ENCODE results near the gene C2orf69. TPM values are rescaled to one million over a fixed set of nuclear protein-coding genes. Genes with fewer than 3 reads are reported as not detected.

The C2orf69 gene
- total and polyA plus RNA-seq, 3 donors from 2014 or later, result 16.8 to 21.7 (median 19.8) TPM

DNA sequence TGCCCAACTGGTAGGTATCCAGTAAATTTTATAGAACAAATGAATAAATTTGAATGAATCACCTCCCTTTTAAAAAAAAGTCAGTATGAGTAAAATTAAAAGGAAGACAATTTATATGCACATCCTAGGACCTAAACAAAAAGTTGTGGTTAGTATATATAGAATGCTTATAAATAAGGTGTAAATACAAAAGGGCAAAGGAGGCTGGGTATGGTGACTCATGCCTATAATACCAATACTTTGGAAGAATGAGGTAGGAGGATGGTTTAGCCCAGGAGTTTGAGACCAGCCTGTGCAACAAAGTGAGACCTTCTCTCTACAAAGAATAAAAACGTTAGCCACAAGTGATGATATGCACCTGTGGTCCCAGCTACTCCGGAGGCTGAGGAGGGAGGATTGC, 12.8 kb downstream of the C2orf69 start:
- no peak for DNase-seq
- Histone ChIP-seq H3K9me3 (no peaks in the 10 kb centered on the region), H3K27ac (no peak overlapping the region), H3K4me1 (no peaks in the 10 kb centered on the region), H3K27me3 (no peaks in the 10 kb centered on the region), H3K4me3 (no peak overlapping the region), H3K36me3 (ENCODE audit: low read depth, missing control alignments) (no peaks in the 10 kb centered on the region)
- 29 to 32% methylated on average over 2 of the region's 2 CpGs for WGBS, 2 donors
- intact Hi-C loops (cut with DNase I; ENCODE audit: low total_unique reads), result no loop called here
- TF ChIP-seq, protein P1, sequence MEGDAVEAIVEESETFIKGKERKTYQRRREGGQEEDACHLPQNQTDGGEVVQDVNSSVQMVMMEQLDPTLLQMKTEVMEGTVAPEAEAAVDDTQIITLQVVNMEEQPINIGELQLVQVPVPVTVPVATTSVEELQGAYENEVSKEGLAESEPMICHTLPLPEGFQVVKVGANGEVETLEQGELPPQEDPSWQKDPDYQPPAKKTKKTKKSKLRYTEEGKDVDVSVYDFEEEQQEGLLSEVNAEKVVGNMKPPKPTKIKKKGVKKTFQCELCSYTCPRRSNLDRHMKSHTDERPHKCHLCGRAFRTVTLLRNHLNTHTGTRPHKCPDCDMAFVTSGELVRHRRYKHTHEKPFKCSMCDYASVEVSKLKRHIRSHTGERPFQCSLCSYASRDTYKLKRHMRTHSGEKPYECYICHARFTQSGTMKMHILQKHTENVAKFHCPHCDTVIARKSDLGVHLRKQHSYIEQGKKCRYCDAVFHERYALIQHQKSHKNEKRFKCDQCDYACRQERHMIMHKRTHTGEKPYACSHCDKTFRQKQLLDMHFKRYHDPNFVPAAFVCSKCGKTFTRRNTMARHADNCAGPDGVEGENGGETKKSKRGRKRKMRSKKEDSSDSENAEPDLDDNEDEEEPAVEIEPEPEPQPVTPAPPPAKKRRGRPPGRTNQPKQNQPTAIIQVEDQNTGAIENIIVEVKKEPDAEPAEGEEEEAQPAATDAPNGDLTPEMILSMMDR (IDR thresholded peaks at IDR 0.05), result no peak
- TF ChIP-seq POLR2A (IDR thresholded peaks at IDR 0.05), result no peak

GRCh38 chr2:199926806-199927205, 15.7 kb downstream of the C2orf69 start:
- TF ChIP-seq, protein P1 (IDR thresholded peaks at IDR 0.05), result no peak
- TF ChIP-seq POLR2A (IDR thresholded peaks at IDR 0.05), result no peak
- WGBS, 2 donors, result 50 to 53% methylated on average over 1 of the region's 1 CpG
- Histone ChIP-seq H3K36me3 (ENCODE audit: low read depth, missing control alignments) (no peaks in the 10 kb centered on the region), H3K27me3 (no peaks in the 10 kb centered on the region), H3K27ac (no peak overlapping the region), H3K4me3 (no peak overlapping the region), H3K4me1 (peaks cover 5% of the 10 kb centered on the region), H3K9me3 (no peaks in the 10 kb centered on the region)
- intact Hi-C loops (cut with DNase I; ENCODE audit: low total_unique reads), result no loop called here
- no peak for DNase-seq

DNA sequence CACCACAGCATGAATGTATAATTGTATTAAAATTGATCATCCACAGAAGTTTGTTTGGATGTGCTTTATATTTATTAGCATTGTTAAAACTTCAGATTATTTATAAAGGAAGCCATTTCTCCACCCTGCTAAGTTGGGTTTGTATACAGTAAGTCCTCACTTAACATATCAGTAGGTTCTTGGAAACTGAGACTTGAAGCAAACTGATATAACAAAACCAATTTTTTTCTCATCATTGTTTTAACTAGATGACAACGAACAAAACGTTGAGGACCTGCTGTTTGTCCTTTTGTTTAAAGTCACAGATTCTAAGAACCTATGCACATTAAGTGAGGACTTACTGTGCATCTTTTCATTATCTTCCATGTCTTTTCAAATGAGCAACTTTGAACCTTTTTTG, 17.1 kb downstream of the C2orf69 start:
- H3K27me3 ChIP-seq, result no peaks in the 10 kb centered on the region
- intact Hi-C loops (cut with DNase I; ENCODE audit: low total_unique reads), result no loop called here
- 8 to 57% methylated on average over 2 of the region's 2 CpGs for WGBS, 2 donors

GRCh38 chr2:199928626-199929025, 17.5 kb downstream of the C2orf69 start:
- DNase-seq, result no peak
- H3K27ac ChIP-seq, result no peak overlapping the region
- no peak for TF ChIP-seq POLR2A (IDR thresholded peaks at IDR 0.05)
- TF ChIP-seq, protein P1 (IDR thresholded peaks at IDR 0.05), result no peak
- H3K4me1 ChIP-seq, result peaks cover 5% of the 10 kb centered on the region
- no peaks in the 10 kb centered on the region for H3K9me3 ChIP-seq
- no peaks in the 10 kb centered on the region for H3K36me3 ChIP-seq (ENCODE audit: low read depth, missing control alignments)
- no peak overlapping the region for H3K4me3 ChIP-seq
- intact Hi-C loops (cut with DNase I; ENCODE audit: low total_unique reads), result no loop called here
- no peaks in the 10 kb centered on the region for H3K27me3 ChIP-seq

More for the DNA sequence above, 17.1 kb downstream of the C2orf69 start:
- H3K9me3 ChIP-seq, result no peaks in the 10 kb centered on the region
- no peak overlapping the region for H3K4me3 ChIP-seq
- DNase-seq, result no peak
- H3K36me3 ChIP-seq (ENCODE audit: low read depth, missing control alignments), result no peaks in the 10 kb centered on the region
- peaks cover 5% of the 10 kb centered on the region for H3K4me1 ChIP-seq
- TF ChIP-seq, protein P1 (IDR thresholded peaks at IDR 0.05), result no peak
- TF ChIP-seq POLR2A (IDR thresholded peaks at IDR 0.05), result no peak
- no peak overlapping the region for H3K27ac ChIP-seq

DNA sequence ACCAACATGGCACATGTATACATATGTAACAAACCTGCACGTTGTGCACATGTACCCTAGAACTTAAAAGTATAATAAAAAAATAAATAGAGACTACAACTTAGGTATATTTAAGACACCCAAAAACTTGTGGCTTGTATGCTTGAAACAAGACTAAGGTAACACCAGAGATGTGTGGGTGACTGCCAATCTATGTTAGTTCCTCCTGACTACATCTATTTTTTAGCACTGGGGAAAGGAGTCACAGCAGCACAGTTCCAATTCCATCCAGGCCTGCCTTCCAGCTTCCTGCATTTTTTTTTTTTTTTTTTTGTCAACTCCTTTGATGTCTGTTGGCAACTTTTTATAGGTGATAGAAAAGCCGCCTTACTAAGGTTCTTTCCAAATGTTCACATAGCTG, 18.2 kb downstream of the C2orf69 start:
- WGBS, 2 donors, result 55 to 64% methylated on average over 2 of the region's 2 CpGs
- intact Hi-C loops (cut with DNase I; ENCODE audit: low total_unique reads), result no loop called here
- TF ChIP-seq POLR2A (IDR thresholded peaks at IDR 0.05), result no peak
- TF ChIP-seq, protein P1 (IDR thresholded peaks at IDR 0.05), result no peak
- Histone ChIP-seq H3K36me3 (ENCODE audit: low read depth, missing control alignments) (no peaks in the 10 kb centered on the region), H3K9me3 (no peaks in the 10 kb centered on the region), H3K27ac (no peak overlapping the region), H3K4me1 (peaks cover 5% of the 10 kb centered on the region), H3K4me3 (no peak overlapping the region), H3K27me3 (no peaks in the 10 kb centered on the region)
- no peak for DNase-seq

Measured in testis (tissue), 3 donors.